HL-60 (cell line): ENCODE results near the gene PLPP2.

Experiments
- DNase-seq, 2 experiments: peaks; one replicate each; pipeline ENCODE4 v3.0.0-alpha.2; 2010 to 2020; ENCODE audit warnings: low read depth in 1 of 2, low spot score in 1 of 2
- H3K27ac ChIP-seq: fragments of 250-450 bp; sonication (Bioruptor Pico); replicated peaks from 2 replicates; pipeline ENCODE4 v1.5.1; 2020; ENCODE audit warnings: mild to moderate bottlenecking, moderate library complexity
- H3K27me3 ChIP-seq: fragments of 250-450 bp; sonication (Bioruptor Pico); 2 replicates; pipeline ENCODE4 v1.5.1; 2021; ENCODE audit warnings: mild to moderate bottlenecking, moderate library complexity; ENCODE audit not compliant: insufficient read depth, poor library complexity, severe bottlenecking
- H3K4me3 ChIP-seq: replicated peaks from 2 replicates; pipeline ENCODE4 v1.5.1; 2011; ENCODE audit warnings: mild to moderate bottlenecking, control low read depth, low read length; ENCODE audit not compliant: insufficient read depth
- GABPA ChIP-seq: IDR thresholded peaks from 2 replicates; pipeline ENCODE4 v1.6.1; 2012; ENCODE audit warnings: low read depth
- POLR2AphosphoS5 ChIP-seq: IDR thresholded peaks from 2 replicates; pipeline ENCODE4 v1.6.1; 2012; ENCODE audit warnings: low read depth
- REST ChIP-seq: IDR thresholded peaks from 2 replicates; pipeline ENCODE4 v1.6.1; 2012; ENCODE audit warnings: low read depth; ENCODE audit not compliant: insufficient replicate concordance
- SPI1 ChIP-seq: IDR thresholded peaks from 2 replicates; pipeline ENCODE4 v1.6.1; 2012; ENCODE audit warnings: low read depth, mild to moderate bottlenecking, borderline replicate concordance
- TF ChIP-seq, protein P1 (sequence below): IDR thresholded peaks from one replicate; pipeline ENCODE4 v1.5.1; 2011; ENCODE audit warnings: low read length, control low read depth, inconsistent platforms; ENCODE audit not compliant: insufficient read depth

The PLPP2 gene

DNA sequence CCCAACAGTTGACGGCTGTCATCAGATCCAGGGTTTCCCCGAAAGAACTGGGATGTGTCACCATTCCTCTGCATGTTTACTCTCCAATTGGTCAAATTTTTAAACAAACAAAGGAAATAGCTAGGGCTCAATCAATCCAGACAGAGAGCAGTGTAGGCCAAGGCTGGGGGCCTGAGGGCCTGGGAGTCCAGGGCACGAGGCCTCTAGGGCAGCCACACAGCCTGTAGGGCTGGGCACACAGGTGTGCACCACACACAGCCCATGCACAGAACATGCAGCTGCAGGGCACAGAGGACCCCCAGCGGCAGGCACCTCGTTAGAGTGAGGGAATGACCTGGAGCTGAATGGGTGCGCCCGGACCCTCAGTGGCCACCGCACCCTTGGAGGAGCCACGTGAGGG is 43.9 kb upstream of the PLPP2 start:
- no peak for DNase-seq
- no peak for TF ChIP-seq POLR2AphosphoS5
- TF ChIP-seq GABPA = no peak
- no peak for TF ChIP-seq REST
- no peak for TF ChIP-seq SPI1
- TF ChIP-seq, protein P1, sequence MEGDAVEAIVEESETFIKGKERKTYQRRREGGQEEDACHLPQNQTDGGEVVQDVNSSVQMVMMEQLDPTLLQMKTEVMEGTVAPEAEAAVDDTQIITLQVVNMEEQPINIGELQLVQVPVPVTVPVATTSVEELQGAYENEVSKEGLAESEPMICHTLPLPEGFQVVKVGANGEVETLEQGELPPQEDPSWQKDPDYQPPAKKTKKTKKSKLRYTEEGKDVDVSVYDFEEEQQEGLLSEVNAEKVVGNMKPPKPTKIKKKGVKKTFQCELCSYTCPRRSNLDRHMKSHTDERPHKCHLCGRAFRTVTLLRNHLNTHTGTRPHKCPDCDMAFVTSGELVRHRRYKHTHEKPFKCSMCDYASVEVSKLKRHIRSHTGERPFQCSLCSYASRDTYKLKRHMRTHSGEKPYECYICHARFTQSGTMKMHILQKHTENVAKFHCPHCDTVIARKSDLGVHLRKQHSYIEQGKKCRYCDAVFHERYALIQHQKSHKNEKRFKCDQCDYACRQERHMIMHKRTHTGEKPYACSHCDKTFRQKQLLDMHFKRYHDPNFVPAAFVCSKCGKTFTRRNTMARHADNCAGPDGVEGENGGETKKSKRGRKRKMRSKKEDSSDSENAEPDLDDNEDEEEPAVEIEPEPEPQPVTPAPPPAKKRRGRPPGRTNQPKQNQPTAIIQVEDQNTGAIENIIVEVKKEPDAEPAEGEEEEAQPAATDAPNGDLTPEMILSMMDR = no peak
- Histone ChIP-seq H3K27me3 (no peaks in the 10 kb centered on the region), H3K4me3 (no peak overlapping the region), H3K27ac (no peak overlapping the region)

DNA sequence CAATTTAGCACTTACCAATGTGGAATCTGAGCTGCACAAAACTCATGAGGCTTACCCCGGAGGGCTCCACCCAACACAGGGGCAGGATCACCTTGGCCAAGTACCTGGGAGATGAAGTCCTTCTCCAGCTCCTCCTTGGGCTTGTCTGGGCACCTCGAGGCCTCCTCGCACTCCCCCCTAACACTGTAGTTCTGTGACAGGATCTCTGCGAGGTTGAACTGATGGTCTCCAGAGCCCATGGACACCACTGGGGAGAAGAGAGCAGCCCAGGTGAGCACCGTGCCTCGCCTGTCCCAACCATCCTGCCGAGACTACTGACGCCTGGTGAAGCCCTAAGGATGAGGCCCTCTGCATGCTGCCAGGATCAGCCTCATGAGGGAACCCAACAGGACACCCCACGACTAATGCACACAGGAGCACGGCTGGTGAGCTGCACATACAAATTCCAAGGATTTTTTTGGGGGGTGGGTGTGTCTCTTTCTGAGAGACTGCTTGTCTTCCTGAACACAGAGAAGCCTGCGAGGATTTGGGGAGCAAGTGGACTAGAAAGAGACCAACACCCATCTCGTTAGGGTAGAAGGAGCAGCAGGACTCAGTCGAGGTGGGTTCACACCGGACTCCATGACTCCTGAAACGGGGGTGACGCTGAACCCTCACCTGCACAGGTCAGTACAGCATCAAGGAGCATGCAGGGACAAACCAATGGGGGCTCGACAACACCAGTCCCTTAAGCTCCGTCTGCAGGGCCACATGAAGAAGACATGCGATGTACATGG is 43.3 kb upstream of the PLPP2 start:
- Histone ChIP-seq H3K4me3 (no peak overlapping the region), H3K27me3 (no peaks in the 10 kb centered on the region), H3K27ac (no peak overlapping the region)
- no peak for DNase-seq
- TF ChIP-seq POLR2AphosphoS5 (no peak), REST (no peak), GABPA (no peak)

- TF ChIP-seq SPI1 = no peak
- no peak for TF ChIP-seq POLR2AphosphoS5
- TF ChIP-seq GABPA = no peak
- TF ChIP-seq, protein P1 = no peak
Observed at GRCh38 chr19:330503-330902, 39.3 kb upstream of the PLPP2 start.

GRCh38 chr19:329876-330275 is 38.7 kb upstream of the PLPP2 start:
- Histone ChIP-seq H3K27me3 (no peaks in the 10 kb centered on the region), H3K4me3 (no peak overlapping the region), H3K27ac (no peak overlapping the region)
- no peak for TF ChIP-seq POLR2AphosphoS5
- TF ChIP-seq, protein P1 = no peak
- no peak for TF ChIP-seq GABPA
- no peak for TF ChIP-seq SPI1
- no peak for TF ChIP-seq REST
- DNase-seq = no peak

More at GRCh38 chr19:330503-330902, 39.3 kb upstream of the PLPP2 start:
- no peak for DNase-seq
- no peak overlapping the region for H3K4me3 ChIP-seq
- H3K27me3 ChIP-seq = no peaks in the 10 kb centered on the region
- no peak overlapping the region for H3K27ac ChIP-seq
